ENCODE results near the gene C3orf80.
A peak's percentile ranks its signal among the peaks of the same experiment; 100 is the strongest.
"Not testable (repeated sequence)": the region's sequence is repeated elsewhere in the genome, so short reads cannot be mapped to it uniquely, and the experiment has no call there.

Gene C3orf80
- total RNA-seq: 0 to 0.04 (median 0) reads per million in 3 experiments

DNA sequence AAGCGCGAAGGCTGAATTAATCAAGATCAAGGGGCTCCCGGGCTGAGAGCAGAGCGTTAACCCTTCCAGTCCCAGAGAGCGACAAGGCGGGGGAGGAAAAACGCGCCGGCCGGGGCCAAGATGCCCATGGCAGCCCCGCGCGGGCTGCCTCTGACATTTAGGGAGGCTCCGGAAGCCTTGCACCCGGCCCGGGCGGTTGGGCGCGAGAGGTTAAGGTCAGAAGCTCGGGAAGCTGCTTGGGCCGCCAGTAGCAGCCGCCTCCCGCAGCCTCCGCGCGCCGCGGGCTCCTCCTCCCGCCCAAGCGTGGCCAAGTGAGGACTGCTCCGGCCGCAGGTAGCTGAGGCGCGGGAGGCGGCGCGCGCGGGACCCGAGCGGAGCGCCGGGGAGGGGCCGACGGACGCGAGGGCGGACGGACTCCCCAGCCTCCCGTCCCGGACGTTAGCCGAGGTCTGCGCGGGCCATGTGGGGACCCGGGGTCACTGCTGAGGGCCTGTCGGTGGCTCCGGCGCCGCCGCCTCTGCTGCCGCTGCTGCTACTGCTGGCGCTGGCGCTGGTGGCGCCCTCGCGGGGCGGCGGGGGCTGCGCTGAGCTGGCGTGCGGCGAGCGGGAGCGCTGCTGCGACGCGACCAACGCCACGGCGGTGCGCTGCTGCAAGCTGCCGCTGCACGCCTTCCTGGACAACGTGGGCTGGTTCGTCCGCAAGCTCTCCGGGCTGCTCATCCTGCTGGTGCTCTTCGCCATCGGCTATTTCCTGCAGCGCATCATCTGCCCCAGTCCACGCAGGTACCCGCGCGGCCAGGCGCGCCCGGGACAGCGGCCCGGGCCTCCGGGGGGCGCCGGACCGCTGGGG, at the start of gene C3orf80:
Gene C3orf80, plus strand, starts transcription at position 247 of the 850 bp plus-strand sequence. Its CDS starts 214 bp downstream, at position 461.
- DNase-seq: peak; percentile 9

- no peak for DNase-seq
These were observed 48.3 kb upstream of the C3orf80 start for GRCh38 chr3:160176923-160177322.

DNA sequence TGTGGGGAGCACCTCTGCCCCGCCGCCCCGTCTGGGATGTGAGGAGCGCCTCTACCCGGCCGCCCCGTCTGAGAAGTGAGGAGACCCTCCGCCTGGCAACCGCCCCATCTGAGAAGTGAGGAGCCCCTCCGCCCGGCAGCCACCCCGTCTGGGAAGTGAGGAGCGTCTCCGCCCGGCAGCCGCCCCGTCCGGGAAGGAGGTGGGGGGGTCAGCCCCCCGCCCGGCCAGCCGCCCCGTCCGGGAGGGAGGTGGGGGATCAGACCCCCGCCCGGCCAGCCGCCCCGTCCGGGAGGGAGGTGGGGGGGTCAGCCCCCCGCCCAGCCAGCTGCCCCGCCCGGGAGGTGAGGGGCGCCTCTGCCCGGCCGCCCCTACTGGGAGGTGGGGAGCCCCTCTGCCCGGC, 46.6 kb upstream of the C3orf80 start:
- not testable (repeated sequence) for DNase-seq

GRCh38 chr3:160179403-160179802, 45.8 kb upstream of the C3orf80 start:
- DNase-seq: not testable (repeated sequence)

DNA sequence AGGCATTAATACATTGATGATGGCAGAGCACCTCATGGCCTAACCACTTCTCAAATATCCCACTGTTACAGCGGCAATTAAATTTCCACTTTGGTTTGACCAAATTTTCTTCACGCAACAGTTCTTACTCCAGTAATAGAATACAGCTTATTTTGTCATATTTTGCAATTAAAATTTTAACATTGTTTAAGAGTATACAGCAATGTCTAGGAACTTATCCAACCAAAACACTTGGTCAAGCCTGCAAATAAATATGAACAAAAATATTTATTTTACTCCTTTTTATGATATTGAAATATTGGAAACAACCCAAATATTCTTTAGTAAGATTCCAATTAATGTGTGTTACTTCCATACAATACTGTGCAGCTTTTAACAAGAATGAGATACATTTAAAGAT, 45.3 kb upstream of the C3orf80 start:
- DNase-seq: no peak

- DNase-seq: no peak
These were observed 44.5 kb upstream of the C3orf80 start for GRCh38 chr3:160180581-160181216.

DNA sequence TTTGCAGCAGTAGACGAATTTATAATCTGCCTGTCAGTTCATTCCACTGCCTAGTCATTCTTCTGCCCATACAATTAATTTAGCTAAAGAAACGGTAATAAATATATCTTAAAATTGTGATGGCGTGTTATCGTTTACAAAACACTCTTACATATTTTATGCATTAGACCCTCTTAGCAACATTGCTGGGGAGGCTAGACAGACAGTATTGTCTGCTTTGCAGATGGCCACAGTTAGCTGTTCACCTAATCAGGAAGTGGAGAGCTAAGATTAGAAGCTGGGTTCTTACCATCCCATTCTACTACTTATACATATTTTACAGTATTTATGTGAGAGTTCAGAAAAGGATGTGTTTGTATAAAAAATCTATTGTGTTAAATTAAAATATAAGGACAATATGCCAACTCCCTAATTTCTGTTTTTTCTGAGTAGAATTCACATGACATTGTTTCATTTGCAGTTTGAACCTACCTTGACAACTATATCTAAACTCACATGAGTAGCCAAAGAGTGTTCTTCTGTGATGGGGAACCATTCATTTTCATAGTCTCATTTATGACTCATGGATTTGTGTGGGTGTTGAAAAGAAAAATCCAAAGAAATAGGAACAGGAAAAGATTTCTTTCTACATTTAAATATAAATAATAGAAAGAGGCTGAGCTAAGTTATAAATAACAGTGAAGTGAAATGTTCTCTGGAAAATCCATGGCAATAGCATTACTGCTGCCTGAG, 41.7 kb upstream of the C3orf80 start:
- DNase-seq: no peak

DNA sequence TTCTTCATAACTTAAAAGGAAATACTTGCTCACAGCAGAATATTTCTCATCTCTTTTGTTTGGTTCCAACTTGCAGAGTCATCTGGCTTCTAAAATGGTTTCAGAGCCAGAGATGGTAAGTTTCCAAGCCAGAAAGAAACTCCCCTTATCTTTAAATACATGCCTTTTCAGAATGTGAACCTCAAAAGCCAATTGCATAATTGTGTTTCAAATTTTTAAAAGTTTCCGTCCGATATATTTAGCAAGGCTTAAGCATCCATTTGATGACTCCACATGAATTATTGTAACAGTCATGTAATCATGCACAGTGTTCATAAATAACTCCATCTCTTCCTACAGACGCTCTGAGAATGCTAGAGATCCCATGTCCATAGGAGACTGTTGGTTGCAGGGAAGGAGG, 40.6 kb upstream of the C3orf80 start:
- DNase-seq: no peak

DNA sequence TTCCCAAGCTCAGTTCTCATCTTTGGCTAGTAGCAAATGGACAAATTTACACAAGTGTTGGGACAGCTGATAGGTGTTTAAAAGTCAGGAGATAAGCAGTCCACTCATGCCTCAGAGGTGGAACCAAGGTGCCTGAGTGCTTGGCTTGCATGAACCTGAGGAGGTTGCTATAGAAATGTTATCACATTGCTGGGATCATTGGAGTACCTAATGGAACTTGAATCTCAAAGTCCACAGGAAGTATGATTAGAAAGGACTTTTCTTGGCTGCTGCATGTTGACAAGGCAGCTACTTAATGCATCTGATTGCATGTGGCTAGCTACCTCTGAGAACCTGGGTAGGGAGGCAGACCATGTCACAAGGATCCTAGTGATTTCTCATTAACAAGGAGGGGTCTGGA, 39.5 kb upstream of the C3orf80 start:
- DNase-seq: no peak

- DNase-seq: no peak
These were observed 37.9 kb upstream of the C3orf80 start for GRCh38 chr3:160187288-160187687.

DNA sequence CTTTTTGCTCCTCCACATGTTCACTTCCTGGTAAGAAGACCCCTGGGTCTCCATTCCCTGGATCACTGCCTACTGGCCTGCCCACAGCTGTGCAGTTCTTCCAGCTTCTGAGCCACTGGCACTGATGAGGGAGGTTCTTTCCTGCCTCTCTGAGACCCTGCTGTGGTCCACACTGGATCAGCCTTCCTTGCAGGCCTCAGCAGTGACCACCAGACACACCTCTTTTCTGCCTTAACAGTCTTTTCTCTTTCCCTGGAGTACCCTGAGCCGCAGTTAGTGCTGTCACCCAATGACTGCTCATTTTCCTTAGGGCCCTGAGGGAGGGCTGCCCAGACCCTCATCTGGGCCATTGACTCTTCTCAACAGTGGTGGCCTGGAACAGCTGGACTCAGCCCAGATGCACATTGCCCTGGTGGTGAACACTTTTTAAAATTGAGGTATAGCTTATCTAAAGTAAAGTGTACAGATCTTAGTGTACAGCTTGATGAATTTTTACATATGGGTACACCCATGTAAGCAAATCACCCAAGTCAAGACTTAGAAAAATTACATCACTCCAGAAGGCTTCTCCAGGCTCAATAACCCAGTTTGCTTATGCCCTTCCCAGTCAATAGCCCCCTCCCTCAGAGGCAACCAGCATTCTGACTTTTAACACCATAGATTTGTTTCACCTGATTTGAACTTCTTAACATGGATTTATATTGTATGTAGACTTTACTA, 32.8 kb upstream of the C3orf80 start:
- DNase-seq: no peak

GRCh38 chr3:160193644-160194192, 31.5 kb upstream of the C3orf80 start:
- DNase-seq: no peak

- no peak for DNase-seq
These were observed 30.8 kb upstream of the C3orf80 start for GRCh38 chr3:160194438-160194837.

DNA sequence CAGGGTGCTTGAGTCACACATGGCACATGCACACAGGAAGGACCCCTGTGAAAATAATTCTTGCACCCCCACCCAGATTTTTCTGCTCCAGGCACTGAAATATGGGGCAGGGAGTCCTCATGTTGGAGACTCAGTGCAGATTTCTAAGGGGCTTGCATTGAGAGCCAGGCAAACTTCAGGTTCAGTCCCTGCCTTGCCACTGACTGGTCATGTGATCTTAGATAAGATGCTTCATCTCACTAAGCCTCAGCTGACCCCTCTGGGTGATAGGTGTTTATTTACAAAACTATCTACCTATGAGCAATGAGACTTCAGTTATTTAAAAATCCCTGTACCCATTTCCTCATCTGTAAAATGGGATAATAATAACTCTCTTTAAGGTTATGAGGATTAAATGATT, 30.1 kb upstream of the C3orf80 start:
- no peak for DNase-seq

GRCh38 chr3:160196511-160197104, 28.6 kb upstream of the C3orf80 start:
- no peak for DNase-seq

DNA sequence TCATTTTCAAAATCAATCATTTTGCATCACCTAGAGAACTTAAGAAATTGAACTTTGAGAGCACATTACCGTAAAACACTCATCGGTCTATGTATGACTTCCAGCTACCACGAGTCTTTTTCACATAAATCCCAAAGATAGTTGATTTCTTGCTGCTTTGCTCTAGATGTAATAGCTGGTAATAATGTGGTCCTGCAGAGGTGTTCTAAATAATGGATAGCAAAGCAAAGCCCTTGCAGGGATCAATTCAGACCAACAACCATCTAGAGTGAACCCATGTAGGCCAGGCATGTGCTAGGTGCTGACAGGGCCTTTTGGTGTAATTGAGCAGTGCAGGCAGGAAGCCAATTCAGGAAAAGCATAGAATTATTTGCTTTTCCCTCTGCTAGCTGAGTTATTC, 26.1 kb upstream of the C3orf80 start:
- DNase-seq: no peak

GRCh38 chr3:160200353-160200752, 24.9 kb upstream of the C3orf80 start:
- DNase-seq: no peak

DNA sequence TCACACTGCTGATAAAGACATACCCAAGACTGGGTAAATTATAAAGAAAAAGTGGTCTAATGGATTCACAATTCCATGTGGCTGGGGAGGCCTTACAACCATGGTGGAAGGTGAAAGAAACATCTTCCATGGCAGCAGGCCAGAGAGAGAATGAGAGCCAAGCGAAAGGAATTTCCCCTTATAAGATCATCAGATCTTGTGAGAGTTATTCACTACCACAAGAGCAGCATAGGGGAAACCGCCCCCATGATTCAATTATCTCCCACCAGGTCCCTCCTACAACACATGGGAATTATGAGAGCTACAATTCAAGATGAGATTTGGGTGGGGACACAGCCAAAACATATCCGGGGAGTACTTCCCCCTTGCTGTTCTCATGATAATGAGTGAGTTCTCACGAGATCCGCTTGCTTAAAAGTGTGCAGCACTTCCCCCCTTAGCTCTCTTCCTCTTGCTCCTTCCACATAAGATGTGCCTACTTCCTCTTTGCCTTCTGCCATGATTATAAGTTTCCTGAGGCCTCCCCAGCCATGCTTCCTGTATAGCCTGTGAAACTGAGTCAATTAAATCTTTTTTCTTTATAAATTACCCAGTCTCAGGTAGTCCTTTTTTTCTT, 20.7 kb upstream of the C3orf80 start:
- not testable (repeated sequence) for DNase-seq

- DNase-seq: no peak
These were observed 19.6 kb upstream of the C3orf80 start for GRCh38 chr3:160205606-160206005.

DNA sequence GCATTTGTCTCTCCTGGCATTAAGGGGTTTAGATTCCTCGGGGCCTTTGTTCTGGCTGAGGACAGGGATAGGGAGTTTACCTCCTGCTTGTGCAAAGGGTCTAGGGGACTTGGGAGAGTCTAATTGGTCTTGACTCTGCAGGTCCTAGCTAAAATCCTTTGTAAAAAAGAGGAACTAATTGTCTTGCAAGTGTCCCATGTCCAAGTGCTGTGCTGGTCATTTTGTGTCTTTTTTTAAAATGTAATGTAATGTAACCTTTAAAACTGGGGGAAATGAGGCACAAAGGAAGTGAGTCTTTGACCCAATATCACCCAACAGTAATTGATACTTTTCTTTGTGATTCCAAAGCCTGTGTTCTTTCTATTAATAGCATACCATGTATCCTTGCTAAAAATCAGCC, 14.9 kb upstream of the C3orf80 start:
- no peak for DNase-seq

- no peak for DNase-seq
These were observed 14.4 kb upstream of the C3orf80 start for GRCh38 chr3:160210799-160211221.

DNA sequence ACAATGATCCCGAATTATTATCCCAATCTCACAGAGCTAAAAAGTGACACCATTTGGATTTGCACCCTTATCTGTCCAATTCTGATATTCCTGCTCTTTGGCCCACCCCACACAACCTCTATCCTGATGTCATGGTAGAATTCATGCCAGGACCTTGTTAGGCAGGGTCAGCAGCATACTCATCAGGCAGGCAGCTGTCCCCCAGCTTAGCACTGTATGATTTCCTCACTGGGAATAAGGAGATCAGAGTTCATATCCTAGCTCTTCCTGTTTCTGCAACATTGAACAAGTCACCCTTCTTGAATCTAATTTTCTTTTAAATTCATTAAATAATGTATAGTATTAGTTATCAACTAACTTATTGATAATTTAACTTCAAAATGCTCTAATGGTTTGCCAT, 12.0 kb upstream of the C3orf80 start:
- DNase-seq: no peak

All from central memory CD4-positive, alpha-beta T cell (primary cell).